Pancreas (tissue), 10 donors: ENCODE results near the gene LRIG3. TPM values are rescaled to one million over a fixed set of nuclear protein-coding genes. Genes with fewer than 3 reads are reported as not detected.
"Not testable (repeated sequence)": the region's sequence is repeated elsewhere in the genome, so short reads cannot be mapped to it uniquely, and the experiment has no call there.

Experiments used
- ATAC-seq, 4 donors: fragments of 200-7000 bp; cut with Tn5 transposase; one replicate each; pipeline versions ENCODE4 v1.8.0 to v1.9.1; 2020; ENCODE audit warnings: mild to moderate bottlenecking in 4 of 4, moderate library complexity in 4 of 4
- DNase-seq, 6 donors: peaks; one replicate each; pipeline ENCODE4 v3.0.0-alpha.2; 2020
- FAIRE-seq: peaks from 2 replicates; lab custom pipeline; 2012; peaks lifted over from hg19 to GRCh38; lab: Jason Lieb, UNC
- H3K27ac ChIP-seq, 4 donors: fragments of 200-600 bp; sonication (generic); 1 replicate in 3 of 4; 2 replicates in 1 of 4; pipeline versions ENCODE4 v1.5.0 to v1.8.0; 2020
- H3K27me3 ChIP-seq, 4 donors: fragments of 200-600 bp; one replicate each; pipeline ENCODE4 v1.8.0; 2021
- H3K36me3 ChIP-seq, 3 donors: fragments of 200-600 bp; sonication (generic) in 1 of 3; one replicate each; pipeline versions ENCODE4 v1.5.0 to v1.8.0; 2020 to 2021
- H3K4me1 ChIP-seq, 3 donors: fragments of 200-600 bp; one replicate each; pipeline ENCODE4 v1.8.0; 2021
- H3K4me3 ChIP-seq, 4 donors: fragments of 200-600 bp; sonication (generic) in 2 of 4; one replicate each; pipeline versions ENCODE4 v1.5.0 to v1.8.0; 2020 to 2021
- H3K9me3 ChIP-seq, 4 donors: fragments of 200-600 bp; one replicate each; pipeline ENCODE4 v1.8.0; 2021
- WGBS, 2 donors: extraction: QIAGEN DNeasy Blood & Tissue Kit; methylation state at CpG; one replicate each; pipeline ENCODE4 v1.1.7; 2013; 5-methylcytosine and 5-hydroxymethylcytosine counted together
- intact Hi-C, 3 donors: fragments of 100-400 bp; cut with DNase I; formaldehyde crosslinking; loops; one replicate each; pipeline versions ENCODE4 v1.11.1 to v1.14.2; 2022
- polyA plus RNA-seq, 2 donors: library from polyadenylated mRNA; stranded (reverse); fragments of 200-250 nt; gene quantifications; one replicate each; pipeline ENCODE4 v1.2.3, GENCODE V29; 2013
- total RNA-seq, 6 donors: library from RNA; stranded (reverse); fragmentation: NEBNext Ultra II Directional in 4 of 6; extraction: Animal tissue kit (Norgen Biotek cat#: 25700) in 4 of 6; gene quantifications; one replicate each; pipeline versions ENCODE4 v1.2.1 to v1.2.4, GENCODE V29; 2021 to 2023
- TF ChIP-seq, protein P1 (sequence below), 4 donors: fragments of 200-600 bp; sonication (generic) in 3 of 4; IDR thresholded peaks; one replicate each; pipeline versions ENCODE4 v1.5.0 to v1.8.0; 2021; ENCODE audit warnings: antibody characterized with exemption in 4 of 4
- donor health status: healthy with polysubstance abuse.
- donor health status: DM: no; HTN: no; CAD: no; lungs with moderate emphysema.
- donor health status: DM: no; HTN: no; CAD: no.
- donor health status: control.
- donor health status: control.
- donor health status: Bipolar disorder and iron deficiency.
- donor health status: DM: yes; HTN: yes; CAD: no.
- donor health status: DM: no; HTN: no; CAD: no.
- donor health status: DM: no; HTN: no; CAD: no.
- donor health status: DM: yes; HTN: yes; CAD: no.

LRIG3 gene
- total and polyA plus RNA-seq, 8 donors, result 7.2 to 44.3 (median 25.0) TPM

GRCh38 chr12:58907391-58907790, 12.9 kb downstream of the LRIG3 start:
- Histone ChIP-seq H3K27ac (no peak overlapping the region), H3K36me3 (peaks cover 0 to 44% (median 0%) of the 10 kb centered on the region in 3 donors), H3K4me1 (peaks cover 0 to 2% (median 1%) of the 10 kb centered on the region in 3 donors), H3K27me3 (no peaks in the 10 kb centered on the region), H3K4me3 (no peak overlapping the region), H3K9me3 (no peaks in the 10 kb centered on the region)
- ATAC-seq (no peak), DNase-seq (no peak), FAIRE-seq (no peak)
- intact Hi-C loops, result no loop called here
- 87 to 97% methylated on average over 4 of the region's 4 CpGs for WGBS, 2 donors
- TF ChIP-seq, protein P1, sequence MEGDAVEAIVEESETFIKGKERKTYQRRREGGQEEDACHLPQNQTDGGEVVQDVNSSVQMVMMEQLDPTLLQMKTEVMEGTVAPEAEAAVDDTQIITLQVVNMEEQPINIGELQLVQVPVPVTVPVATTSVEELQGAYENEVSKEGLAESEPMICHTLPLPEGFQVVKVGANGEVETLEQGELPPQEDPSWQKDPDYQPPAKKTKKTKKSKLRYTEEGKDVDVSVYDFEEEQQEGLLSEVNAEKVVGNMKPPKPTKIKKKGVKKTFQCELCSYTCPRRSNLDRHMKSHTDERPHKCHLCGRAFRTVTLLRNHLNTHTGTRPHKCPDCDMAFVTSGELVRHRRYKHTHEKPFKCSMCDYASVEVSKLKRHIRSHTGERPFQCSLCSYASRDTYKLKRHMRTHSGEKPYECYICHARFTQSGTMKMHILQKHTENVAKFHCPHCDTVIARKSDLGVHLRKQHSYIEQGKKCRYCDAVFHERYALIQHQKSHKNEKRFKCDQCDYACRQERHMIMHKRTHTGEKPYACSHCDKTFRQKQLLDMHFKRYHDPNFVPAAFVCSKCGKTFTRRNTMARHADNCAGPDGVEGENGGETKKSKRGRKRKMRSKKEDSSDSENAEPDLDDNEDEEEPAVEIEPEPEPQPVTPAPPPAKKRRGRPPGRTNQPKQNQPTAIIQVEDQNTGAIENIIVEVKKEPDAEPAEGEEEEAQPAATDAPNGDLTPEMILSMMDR (IDR thresholded peaks at IDR 0.05), result no peak

DNA sequence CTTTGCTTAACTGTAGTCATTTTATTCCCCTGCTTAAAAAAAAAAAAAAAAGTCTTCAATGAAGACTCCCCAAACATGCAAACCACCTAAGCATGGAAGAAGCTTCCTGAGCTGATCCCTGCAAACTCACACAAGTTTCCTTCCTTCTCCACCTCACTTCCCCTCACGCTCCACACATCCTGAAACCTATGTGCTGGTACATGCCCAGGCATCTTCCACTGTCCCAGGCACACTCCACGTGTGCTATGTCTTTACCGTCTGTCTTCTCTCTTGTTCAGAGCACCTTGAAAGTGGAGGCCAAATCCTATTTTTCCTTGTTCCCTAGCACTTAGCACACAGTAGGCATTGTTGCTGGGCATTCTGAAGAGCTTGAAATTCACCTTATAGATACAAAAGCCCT, 13.4 kb downstream of the LRIG3 start:
- TF ChIP-seq, protein P1 (IDR thresholded peaks at IDR 0.05), result no peak
- Histone ChIP-seq H3K9me3 (no peaks in the 10 kb centered on the region), H3K36me3 (peaks cover 0 to 41% (median 0%) of the 10 kb centered on the region in 3 donors), H3K27me3 (no peaks in the 10 kb centered on the region), H3K4me1 (peaks cover 0 to 2% (median 0%) of the 10 kb centered on the region in 3 donors), H3K4me3 (no peak overlapping the region), H3K27ac (no peak overlapping the region)
- intact Hi-C loops, result no loop called here
- DNase-seq, result no peak
- no peak for FAIRE-seq
- 93% methylated on average over 3 of the region's 3 CpGs for WGBS, 2 donors
- no peak for ATAC-seq

DNA sequence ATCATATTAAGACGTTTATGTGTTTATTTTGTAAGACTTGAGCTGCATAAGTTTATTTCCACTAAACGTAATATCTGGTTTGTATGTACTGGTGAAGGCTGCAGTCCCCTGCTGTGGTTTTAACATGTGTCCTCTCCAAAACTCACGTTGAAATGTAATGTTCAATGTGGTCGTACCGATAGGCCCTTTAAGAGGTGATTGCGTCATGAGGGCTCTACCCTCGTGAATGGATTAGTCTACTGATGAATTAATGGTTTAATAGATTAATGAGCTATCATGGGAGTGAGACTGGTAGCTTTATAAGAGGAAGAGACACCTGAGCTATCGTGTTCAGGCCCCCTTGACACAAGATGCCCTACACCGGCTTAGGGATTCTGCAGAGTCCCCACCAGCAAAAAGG, 14.9 kb downstream of the LRIG3 start:
- 70% methylated on average over 9 of the region's 9 CpGs for WGBS, 2 donors
- TF ChIP-seq, protein P1 (IDR thresholded peaks at IDR 0.05), result no peak
- no peak for FAIRE-seq
- Histone ChIP-seq H3K4me1 (peaks cover 0 to 5% (median 4%) of the 10 kb centered on the region in 3 donors), H3K27me3 (no peaks in the 10 kb centered on the region), H3K9me3 (no peaks in the 10 kb centered on the region), H3K36me3 (peaks cover 0 to 37% (median 0%) of the 10 kb centered on the region in 3 donors), H3K27ac (no peak overlapping the region), H3K4me3 (no peak overlapping the region)
- intact Hi-C loops, result no loop called here
- ATAC-seq, result no peak
- DNase-seq, result no peak

DNA sequence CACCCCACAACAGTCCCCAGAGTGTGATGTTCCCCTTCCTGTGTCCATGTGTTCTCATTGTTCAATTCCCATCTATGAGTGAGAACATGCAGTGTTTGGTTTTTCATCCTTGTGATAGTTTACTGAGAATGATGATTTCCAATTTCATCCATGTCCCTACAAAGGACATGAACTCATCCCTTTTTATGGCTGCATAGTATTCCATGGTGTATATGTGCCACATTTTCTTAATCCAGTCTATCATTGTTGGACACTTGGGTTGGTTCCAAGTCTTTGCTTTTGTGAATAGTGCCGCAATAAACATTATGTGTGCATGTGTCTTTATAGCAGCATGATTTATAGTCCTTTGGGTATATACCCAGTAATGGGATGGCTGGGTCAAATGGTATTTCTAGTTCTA, 17.6 kb downstream of the LRIG3 start:
- peaks cover 5 to 16% (median 10%) of the 10 kb centered on the region in 3 donors for H3K4me1 ChIP-seq
- FAIRE-seq, intact Hi-C loops: not testable (repeated sequence)

DNA sequence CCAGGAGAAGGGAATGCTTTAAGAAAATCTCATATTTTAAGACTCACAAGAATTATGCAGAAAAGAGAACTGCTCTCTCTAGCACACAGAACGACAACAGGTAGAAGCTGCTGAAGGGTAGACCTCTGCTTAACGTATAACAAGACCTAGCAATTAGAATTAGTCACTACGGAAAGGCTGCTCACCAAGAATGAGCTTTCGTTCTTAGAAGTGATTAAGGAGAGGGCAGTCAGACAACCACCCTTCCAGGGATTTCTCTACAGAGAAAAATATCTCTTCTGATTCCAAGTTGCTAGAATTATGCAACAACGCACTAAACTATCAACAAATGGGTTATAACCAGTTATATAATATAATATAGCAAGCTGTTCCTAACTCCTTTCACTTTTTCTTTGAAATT, 18.6 kb downstream of the LRIG3 start:
- Histone ChIP-seq H3K4me3 (no peak overlapping the region), H3K36me3 (peaks cover 0 to 13% (median 0%) of the 10 kb centered on the region in 3 donors), H3K4me1 (peaks cover 7 to 18% (median 15%) of the 10 kb centered on the region in 3 donors), H3K27ac (no peak overlapping the region), H3K27me3 (no peaks in the 10 kb centered on the region), H3K9me3 (no peaks in the 10 kb centered on the region)
- intact Hi-C loops, result no loop called here
- WGBS, 2 donors, result 91 to 97% methylated on average over 5 of the region's 5 CpGs
- DNase-seq (no peak), ATAC-seq (no peak), FAIRE-seq (no peak)
- TF ChIP-seq, protein P1 (IDR thresholded peaks at IDR 0.05), result no peak

More for the DNA sequence above, 17.6 kb downstream of the LRIG3 start:
- peaks cover 0 to 13% (median 0%) of the 10 kb centered on the region in 3 donors for H3K36me3 ChIP-seq
- not testable (repeated sequence) for H3K27me3 ChIP-seq, ATAC-seq, H3K9me3 ChIP-seq, DNase-seq, H3K27ac ChIP-seq, H3K4me3 ChIP-seq
- 97 to 100% methylated on average over 1 of the region's 1 CpG for WGBS, 2 donors
